Mesenchymal stem cell (in vitro differentiated cells and primary cell): ENCODE data around the gene PGA4.
"Not testable (repeated sequence)": the region's sequence is repeated elsewhere in the genome, so short reads cannot be mapped to it uniquely, and the experiment has no call there.

Source experiments
- DNase-seq: peaks from one replicate; pipeline ENCODE4 v3.0.0-alpha.2; 2013
- H2AFZ ChIP-seq: one replicate; pipeline ENCODE4 v1.6.1; 2013; ENCODE audit warnings: low read depth, mild to moderate bottlenecking, control low read depth, inconsistent platforms, low read length, moderate library complexity
- H2AK5ac ChIP-seq: 2 replicates; pipeline ENCODE4 v1.6.1; 2013; ENCODE audit warnings: low read length, moderate library complexity, mild to moderate bottlenecking, inconsistent platforms; ENCODE audit not compliant: severe bottlenecking
- H2BK120ac ChIP-seq: one replicate; pipeline ENCODE4 v1.6.1; 2013; ENCODE audit warnings: low read depth, mild to moderate bottlenecking, inconsistent platforms, low read length, moderate library complexity
- H2BK12ac ChIP-seq, 2 experiments: one replicate each; pipeline ENCODE4 v1.6.1; 2013; ENCODE audit warnings: inconsistent platforms in 2 of 2, low read length in 2 of 2, mild to moderate bottlenecking in 2 of 2, moderate library complexity in 2 of 2, control low read depth in 1 of 2
- H2BK15ac ChIP-seq: one replicate; pipeline ENCODE4 v1.6.1; 2013; ENCODE audit warnings: mild to moderate bottlenecking, low read depth, inconsistent platforms; ENCODE audit not compliant: poor library complexity, severe bottlenecking
- H2BK5ac ChIP-seq: 2 replicates; pipeline ENCODE4 v1.6.1; 2013; ENCODE audit warnings: low read depth, mild to moderate bottlenecking, low read length, control low read depth, inconsistent platforms; ENCODE audit not compliant: poor library complexity, severe bottlenecking
- H3K14ac ChIP-seq, 2 experiments: one replicate each; pipeline ENCODE4 v1.6.1; 2013; ENCODE audit warnings: inconsistent platforms in 2 of 2, low read length in 2 of 2, control low read depth in 1 of 2, mild to moderate bottlenecking in 1 of 2, moderate library complexity in 1 of 2
- H3K18ac ChIP-seq, 2 experiments: one replicate each; pipeline ENCODE4 v1.6.1; 2013; ENCODE audit warnings: inconsistent platforms in 2 of 2, low read length in 2 of 2, control low read depth in 1 of 2, low read depth in 1 of 2, mild to moderate bottlenecking in 1 of 2
- H3K23ac ChIP-seq, 2 experiments: one replicate each; pipeline ENCODE4 v1.6.1; 2013; ENCODE audit warnings: inconsistent platforms in 2 of 2, low read length in 2 of 2, mild to moderate bottlenecking in 2 of 2, moderate library complexity in 2 of 2, control low read depth in 1 of 2
- H3K27ac ChIP-seq: 2 replicates; pipeline ENCODE4 v1.5.1; 2013; ENCODE audit warnings: mild to moderate bottlenecking, moderate library complexity, low read length, control low read depth, inconsistent platforms; ENCODE audit not compliant: poor library complexity, severe bottlenecking
- H3K27me3 ChIP-seq, 2 experiments: 2 replicates each; pipeline versions ENCODE4 v1.6.1 to v1.7.0; 2013; ENCODE audit warnings: low read length in 2 of 2, mild to moderate bottlenecking in 2 of 2, moderate library complexity in 2 of 2, control low read depth in 1 of 2, inconsistent platforms in 1 of 2; ENCODE audit not compliant: control insufficient read depth in 1 of 2, insufficient read depth in 1 of 2
- H3K36me3 ChIP-seq, 2 experiments: 2 replicates each; pipeline versions ENCODE4 v1.6.1 to v1.7.0; 2013; ENCODE audit warnings: low read length in 2 of 2, control low read depth in 1 of 2, inconsistent platforms in 1 of 2, low read depth in 1 of 2, mild to moderate bottlenecking in 1 of 2; ENCODE audit not compliant: insufficient read depth in 2 of 2, control insufficient read depth in 1 of 2
- H3K4ac ChIP-seq, 2 experiments: one replicate each; pipeline ENCODE4 v1.6.1; 2013; ENCODE audit warnings: inconsistent platforms in 2 of 2, low read length in 2 of 2, mild to moderate bottlenecking in 2 of 2, moderate library complexity in 2 of 2, control low read depth in 1 of 2, low read depth in 1 of 2
- H3K4me1 ChIP-seq: 2 replicates; pipeline ENCODE4 v1.6.1; 2013; ENCODE audit warnings: low read depth, low read length, control low read depth; ENCODE audit not compliant: control insufficient read depth, insufficient read depth
- H3K4me2 ChIP-seq: 2 replicates; pipeline ENCODE4 v1.6.1; 2013; ENCODE audit warnings: low read length, mild to moderate bottlenecking, inconsistent platforms; ENCODE audit not compliant: poor library complexity, severe bottlenecking
- H3K4me3 ChIP-seq, 2 experiments: 2 replicates each; pipeline versions ENCODE4 v1.5.1 to v1.7.0; 2013; ENCODE audit warnings: low read length in 2 of 2, mild to moderate bottlenecking in 2 of 2, control low read depth in 1 of 2, low read depth in 1 of 2; ENCODE audit not compliant: insufficient read depth in 1 of 2
- H3K79me1 ChIP-seq: replicated peaks from 2 replicates; pipeline ENCODE4 v1.6.1; 2013; ENCODE audit warnings: mild to moderate bottlenecking, control low read depth, low read length, inconsistent platforms; ENCODE audit not compliant: poor library complexity, severe bottlenecking
- H3K9ac ChIP-seq: 2 replicates; pipeline ENCODE4 v1.7.0; 2013; ENCODE audit warnings: mild to moderate bottlenecking, low read length, moderate library complexity
- H3K9me3 ChIP-seq: 2 replicates; pipeline ENCODE4 v1.7.0; 2013; ENCODE audit warnings: mild to moderate bottlenecking, low read length; ENCODE audit not compliant: control insufficient read depth
- H4K8ac ChIP-seq: one replicate; pipeline ENCODE4 v1.6.1; 2013; ENCODE audit warnings: inconsistent platforms, mild to moderate bottlenecking, low read length, moderate library complexity
- H4K91ac ChIP-seq: one replicate; pipeline ENCODE4 v1.6.1; 2013; ENCODE audit warnings: mild to moderate bottlenecking, low read length, inconsistent platforms
- WGBS: methylation state at CpG from one replicate; pipeline ENCODE4 v1.1.7; 2013; ENCODE audit warnings: mixed read lengths; 5-methylcytosine and 5-hydroxymethylcytosine counted together

The PGA4 gene

GRCh38 chr11:61252332-61252731 is 30.2 kb downstream of the PGA4 start:
- not testable (repeated sequence) for H3K27me3 ChIP-seq, H2BK12ac ChIP-seq, H2AFZ ChIP-seq, H4K8ac ChIP-seq, H3K9ac ChIP-seq, H2BK15ac ChIP-seq, H3K4me3 ChIP-seq, H3K23ac ChIP-seq, H3K9me3 ChIP-seq, H3K4me2 ChIP-seq, H2BK5ac ChIP-seq, H3K14ac ChIP-seq, DNase-seq, H2BK120ac ChIP-seq, H3K79me1 ChIP-seq, H3K4me1 ChIP-seq, H3K27ac ChIP-seq, H3K4ac ChIP-seq, H3K18ac ChIP-seq, H4K91ac ChIP-seq, H2AK5ac ChIP-seq
- peaks cover 5 to 11% of the 10 kb centered on the region in 2 experiments for H3K36me3 ChIP-seq
- 60% methylated on average over 1 of the region's 1 CpG for WGBS

GRCh38 chr11:61254403-61255025 is 32.4 kb downstream of the PGA4 start:
- H2AFZ ChIP-seq, result no peak overlapping the region
- peaks cover 5% of the 10 kb centered on the region for H3K4me1 ChIP-seq
- DNase-seq, result peak; percentile 61
- no peaks in the 10 kb centered on the region for H3K9me3 ChIP-seq
- H2BK15ac ChIP-seq, result no peak overlapping the region
- H4K8ac ChIP-seq, result no peak overlapping the region
- H2BK120ac ChIP-seq, result no peak overlapping the region
- H3K27ac ChIP-seq, result no peak overlapping the region
- H3K27me3 ChIP-seq, result no peaks in the 10 kb centered on the region
- no peak overlapping the region for H3K4me2 ChIP-seq
- no peak overlapping the region for H2AK5ac ChIP-seq
- no peak overlapping the region for H2BK5ac ChIP-seq
- H3K4ac ChIP-seq, result no peak overlapping the region
- no peaks in the 10 kb centered on the region for H3K79me1 ChIP-seq
- H4K91ac ChIP-seq, result no peak overlapping the region
- H2BK12ac ChIP-seq, result no peak overlapping the region
- H3K14ac ChIP-seq, result no peak overlapping the region
- no peak overlapping the region for H3K23ac ChIP-seq
- H3K18ac ChIP-seq, result no peak overlapping the region
- 60% methylated on average over 12 of the region's 12 CpGs for WGBS
- H3K9ac ChIP-seq, result no peak overlapping the region
- no peak overlapping the region for H3K4me3 ChIP-seq
- H3K36me3 ChIP-seq, result peaks cover 20 to 33% of the 10 kb centered on the region in 2 experiments

- Histone ChIP-seq H3K4me3 (no peak overlapping the region), H3K27ac (no peak overlapping the region), H4K8ac (no peak overlapping the region)
These were observed 34.7 kb downstream of the PGA4 start for GRCh38 chr11:61256710-61257482.

GRCh38 chr11:61258546-61258945 is 36.4 kb downstream of the PGA4 start:
- Histone ChIP-seq H2AK5ac (no peak overlapping the region), H3K14ac (no peak overlapping the region), H3K23ac (no peak overlapping the region), H2BK120ac (no peak overlapping the region), H3K4me1 (peaks cover 5% of the 10 kb centered on the region), H3K27me3 (no peaks in the 10 kb centered on the region), H3K79me1 (no peaks in the 10 kb centered on the region), H3K36me3 (peaks cover 22 to 69% of the 10 kb centered on the region in 2 experiments), H3K4me3 (no peak overlapping the region), H3K4ac (no peak overlapping the region), H3K9ac (no peak overlapping the region), H2BK5ac (no peak overlapping the region), H3K9me3 (no peaks in the 10 kb centered on the region), H3K27ac (no peak overlapping the region), H2BK15ac (no peak overlapping the region), H3K4me2 (no peak overlapping the region), H4K91ac (no peak overlapping the region), H2BK12ac (no peak overlapping the region), H2AFZ (no peak overlapping the region), H3K18ac (no peak overlapping the region), H4K8ac (no peak overlapping the region)
- WGBS, result 86% methylated on average over 9 of the region's 9 CpGs
- no peak for DNase-seq

More at GRCh38 chr11:61256710-61257482, 34.7 kb downstream of the PGA4 start:
- Histone ChIP-seq H3K4ac (no peak overlapping the region), H3K79me1 (no peaks in the 10 kb centered on the region), H2BK12ac (no peak overlapping the region), H3K4me1 (peaks cover 5% of the 10 kb centered on the region), H3K23ac (no peak overlapping the region), H2AK5ac (no peak overlapping the region), H3K27me3 (no peaks in the 10 kb centered on the region), H3K9me3 (no peaks in the 10 kb centered on the region), H2AFZ (no peak overlapping the region), H3K4me2 (no peak overlapping the region), H4K91ac (no peak overlapping the region), H3K9ac (no peak overlapping the region), H2BK5ac (no peak overlapping the region), H2BK15ac (no peak overlapping the region), H3K14ac (no peak overlapping the region), H2BK120ac (no peak overlapping the region), H3K18ac (no peak overlapping the region), H3K36me3 (peaks cover 20 to 54% of the 10 kb centered on the region in 2 experiments)
- no peak for DNase-seq
- 92% methylated on average over 18 of the region's 18 CpGs for WGBS
